IMR-90 (cell line): Measurements from ENCODE around the gene AP3D1.

Source experiments
- FOS ChIP-seq: fragments of 150-350 bp; IDR thresholded peaks from 2 replicates; pipeline ENCODE4 v1.6.1; 2016; ENCODE audit warnings: low read depth, low read length
- POLR2A ChIP-seq: IDR thresholded peaks from 2 replicates; pipeline ENCODE4 v1.6.1; 2012; ENCODE audit warnings: mild to moderate bottlenecking, low read depth, low read length
- RCOR1 ChIP-seq: IDR thresholded peaks from 2 replicates; pipeline ENCODE4 v1.6.1; 2012; ENCODE audit warnings: mild to moderate bottlenecking, low read length, improper control_type of control experiment; ENCODE audit not compliant: insufficient replicate concordance
- TF ChIP-seq, protein P1 (sequence below): conservative IDR thresholded peaks from 2 replicates; pipeline ENCODE4 v1.5.1; 2012; ENCODE audit warnings: mild to moderate bottlenecking, low read depth, low read length, improper control_type of control experiment

DNA sequence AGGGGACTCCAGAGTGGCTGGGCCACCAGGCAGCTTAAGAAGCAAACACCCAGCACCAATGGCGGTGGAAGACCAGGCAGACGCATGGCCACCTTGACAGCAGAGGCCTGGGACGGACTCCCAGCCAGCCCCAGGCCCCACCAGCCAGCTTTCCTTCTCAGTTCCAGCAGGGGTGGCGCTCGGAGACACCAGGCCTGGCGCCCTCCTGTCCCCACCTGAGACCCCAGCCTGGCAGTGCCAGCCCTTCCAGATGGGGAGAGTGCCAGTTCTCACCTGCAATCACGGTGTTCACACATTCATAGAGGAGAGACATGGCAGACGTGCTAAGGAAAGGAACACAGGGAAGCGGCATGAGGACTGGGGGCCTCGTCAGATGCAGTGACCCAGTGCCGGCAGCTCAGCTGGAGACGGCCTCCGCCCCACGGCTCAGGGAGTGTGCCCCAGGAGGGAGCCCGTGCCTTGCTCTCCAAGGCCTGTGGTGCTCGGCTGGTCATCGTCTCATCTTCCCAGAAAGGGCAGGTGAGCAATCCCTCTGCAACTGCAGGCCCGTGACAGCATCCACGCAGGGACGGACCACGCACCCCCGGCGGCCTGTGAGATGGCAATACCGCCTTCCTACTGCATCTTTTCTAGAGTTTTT, 24.4 kb downstream of the AP3D1 start:
- TF ChIP-seq POLR2A = no peak
- TF ChIP-seq, protein P1, sequence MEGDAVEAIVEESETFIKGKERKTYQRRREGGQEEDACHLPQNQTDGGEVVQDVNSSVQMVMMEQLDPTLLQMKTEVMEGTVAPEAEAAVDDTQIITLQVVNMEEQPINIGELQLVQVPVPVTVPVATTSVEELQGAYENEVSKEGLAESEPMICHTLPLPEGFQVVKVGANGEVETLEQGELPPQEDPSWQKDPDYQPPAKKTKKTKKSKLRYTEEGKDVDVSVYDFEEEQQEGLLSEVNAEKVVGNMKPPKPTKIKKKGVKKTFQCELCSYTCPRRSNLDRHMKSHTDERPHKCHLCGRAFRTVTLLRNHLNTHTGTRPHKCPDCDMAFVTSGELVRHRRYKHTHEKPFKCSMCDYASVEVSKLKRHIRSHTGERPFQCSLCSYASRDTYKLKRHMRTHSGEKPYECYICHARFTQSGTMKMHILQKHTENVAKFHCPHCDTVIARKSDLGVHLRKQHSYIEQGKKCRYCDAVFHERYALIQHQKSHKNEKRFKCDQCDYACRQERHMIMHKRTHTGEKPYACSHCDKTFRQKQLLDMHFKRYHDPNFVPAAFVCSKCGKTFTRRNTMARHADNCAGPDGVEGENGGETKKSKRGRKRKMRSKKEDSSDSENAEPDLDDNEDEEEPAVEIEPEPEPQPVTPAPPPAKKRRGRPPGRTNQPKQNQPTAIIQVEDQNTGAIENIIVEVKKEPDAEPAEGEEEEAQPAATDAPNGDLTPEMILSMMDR = no peak
- TF ChIP-seq FOS = no peak
- no peak for TF ChIP-seq RCOR1
